Measurements from ENCODE around the gene GSDMA. TPM values are rescaled to one million over a fixed set of nuclear protein-coding genes. Genes with fewer than 3 reads are reported as not detected.

GSDMA gene
- polyA plus RNA-seq, 4 donors, result 0.49 to 3.6 (median 2.0) TPM

DNA sequence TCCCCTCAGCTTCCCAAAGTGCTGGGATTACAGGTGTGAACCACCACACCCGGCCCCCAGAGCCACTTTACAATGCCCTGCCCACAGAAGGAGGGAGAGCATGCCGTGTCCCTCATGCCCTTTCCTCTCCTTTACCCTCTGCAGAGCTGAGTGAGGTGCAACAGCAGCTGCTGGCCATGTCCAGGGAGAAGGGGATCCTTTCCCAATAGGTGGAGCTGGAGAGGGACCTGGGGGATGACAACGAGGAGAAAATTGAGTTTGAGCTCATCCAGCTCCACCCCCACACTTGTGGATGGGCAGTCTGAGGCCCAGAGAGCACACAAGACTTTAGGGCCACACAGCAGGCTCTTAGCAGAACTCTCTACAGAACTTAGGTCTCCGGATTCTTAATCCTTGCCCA lies 7.9 kb upstream of the GSDMA start:
- DNase-seq (ENCODE audit: low read depth in 4 of 4, low spot score in 2 of 4), result no peak

GRCh38 chr17:39955726-39956225 lies 7.0 kb upstream of the GSDMA start:
- DNase-seq (ENCODE audit: low read depth in 4 of 4, low spot score in 2 of 4), result no peak

GRCh38 chr17:39960524-39961041 lies 2.2 kb upstream of the GSDMA start:
- no peak for DNase-seq (ENCODE audit: low read depth in 4 of 4, low spot score in 2 of 4)

- no peak for DNase-seq (ENCODE audit: low read depth in 4 of 4, low spot score in 2 of 4)
Observed at GRCh38 chr17:39963829-39964228, 1.0 kb downstream of the GSDMA start.

DNA sequence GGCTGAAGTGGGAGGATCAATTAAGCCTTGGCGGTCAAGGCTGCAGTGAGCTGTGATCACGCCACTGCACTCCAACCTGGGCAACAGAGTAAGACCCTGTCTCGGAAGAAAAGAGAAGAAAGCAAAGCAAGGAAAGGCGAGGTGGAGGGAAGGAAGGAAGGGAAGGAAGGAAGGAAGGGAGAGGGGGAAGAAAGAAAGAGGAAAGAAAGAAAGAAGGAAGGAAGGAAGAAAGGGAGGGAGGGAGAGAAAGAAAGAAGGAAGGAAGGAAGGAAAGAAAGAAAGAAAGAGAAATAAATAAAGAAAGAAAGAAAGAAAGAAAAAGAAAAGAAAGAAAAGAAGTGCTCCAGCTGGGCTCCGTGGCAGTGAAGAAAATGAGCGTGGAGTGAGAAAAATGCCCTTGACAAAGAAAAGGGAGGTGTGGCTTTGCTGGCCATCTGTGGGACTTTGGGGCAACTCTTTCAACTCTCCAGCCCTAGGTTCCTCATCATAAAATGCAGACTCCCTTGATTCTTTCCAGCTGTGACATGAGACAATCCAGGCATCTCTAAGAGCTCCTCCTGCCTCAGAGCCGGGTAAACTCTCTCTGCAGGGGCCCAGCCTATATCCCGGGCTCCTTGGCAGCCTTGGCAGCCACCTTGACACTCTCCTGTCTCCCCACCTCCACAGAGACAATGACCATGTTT lies 2.4 kb downstream of the GSDMA start:
- no peak for DNase-seq (ENCODE audit: low read depth in 4 of 4, low spot score in 2 of 4)

DNA sequence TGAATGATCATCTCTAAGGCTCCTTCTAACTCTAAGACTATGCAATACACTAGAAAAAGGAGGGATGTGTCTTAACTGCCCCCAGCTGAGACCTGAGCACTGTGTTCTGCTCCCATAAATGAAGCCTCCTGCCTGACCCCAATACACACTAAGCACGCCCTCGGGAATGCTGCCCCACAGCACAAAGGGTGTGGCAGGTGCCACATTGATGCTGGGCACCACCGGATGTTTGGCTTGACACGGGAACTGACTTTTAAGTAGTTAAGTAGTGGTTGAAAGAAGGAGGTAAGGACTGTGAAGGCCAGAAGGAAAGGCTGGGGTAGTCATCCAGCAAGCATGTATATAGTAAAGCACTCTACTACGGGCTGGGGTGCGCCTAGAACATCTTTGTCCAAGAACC lies 4.0 kb downstream of the GSDMA start:
- DNase-seq (ENCODE audit: low read depth in 4 of 4, low spot score in 2 of 4), result no peak

DNA sequence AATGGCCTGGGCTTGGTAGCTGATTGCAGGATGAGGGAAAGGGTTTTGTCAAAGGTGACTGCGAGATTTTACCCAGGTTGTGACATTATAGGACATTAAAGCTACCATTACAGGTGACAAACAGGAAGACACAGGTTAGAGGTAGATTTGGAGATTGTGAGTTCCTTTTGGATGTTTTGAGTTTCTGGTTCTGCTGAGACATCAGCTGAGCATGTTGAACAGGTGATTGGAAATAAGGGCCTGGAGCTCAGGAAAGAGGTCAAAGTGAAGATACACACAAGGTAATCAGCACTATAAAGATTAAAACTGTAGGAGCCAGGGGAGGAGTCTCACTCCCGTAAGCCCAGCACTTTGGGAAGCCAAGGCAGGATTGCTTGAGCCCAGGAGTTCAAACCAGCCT lies 6.0 kb downstream of the GSDMA start:
- no peak for DNase-seq (ENCODE audit: low read depth in 4 of 4, low spot score in 2 of 4)

DNA sequence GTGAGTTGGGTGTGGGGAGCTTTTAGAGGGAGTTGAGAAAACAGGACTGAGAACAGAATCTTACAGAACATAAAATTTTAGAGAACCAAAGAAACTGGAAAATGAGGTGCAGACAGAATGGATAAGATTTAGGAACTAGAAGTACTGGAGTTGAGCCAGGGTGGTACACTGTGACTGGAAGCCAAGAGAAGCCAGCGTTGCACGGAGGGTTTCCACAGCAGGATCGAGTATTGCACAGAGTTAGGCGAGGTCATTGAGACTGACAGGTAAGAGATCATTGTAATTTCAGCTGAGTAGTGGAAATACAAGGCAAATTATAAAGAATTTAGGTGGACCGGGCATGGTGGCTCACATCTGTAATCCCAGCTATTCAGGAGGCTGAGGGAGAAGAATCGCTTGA lies 6.6 kb downstream of the GSDMA start:
- DNase-seq (ENCODE audit: low read depth in 4 of 4, low spot score in 2 of 4), result no peak

GRCh38 chr17:39970157-39970692 lies 7.4 kb downstream of the GSDMA start:
- no peak for DNase-seq (ENCODE audit: low read depth in 4 of 4, low spot score in 2 of 4)

DNA sequence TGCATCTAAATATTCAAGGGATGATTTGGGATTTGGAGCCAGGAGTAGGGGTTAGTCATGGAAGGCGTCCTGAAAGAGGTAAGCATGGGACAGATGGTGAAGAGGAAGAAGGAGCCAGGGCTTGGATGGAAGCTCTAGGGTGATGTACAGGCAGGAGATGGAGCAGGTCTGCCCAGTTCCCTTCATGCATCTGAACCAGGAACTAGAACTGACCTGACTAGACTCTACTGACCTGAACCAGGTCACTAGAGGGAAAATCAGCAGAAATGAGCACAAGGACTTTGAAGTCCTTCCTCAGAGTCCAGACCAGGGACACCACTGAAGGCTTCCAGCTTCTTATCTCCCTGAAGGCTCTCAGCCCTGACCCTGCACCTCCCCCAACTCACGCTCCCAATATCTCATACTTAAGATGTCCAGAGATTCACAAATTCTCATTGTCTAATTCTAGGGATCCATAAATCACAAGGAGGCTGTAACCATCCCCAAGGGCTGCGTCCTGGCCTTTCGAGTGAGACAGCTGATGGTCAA lies 8.3 kb downstream of the GSDMA start:
- DNase-seq (ENCODE audit: low read depth in 4 of 4, low spot score in 2 of 4), result no peak

DNA sequence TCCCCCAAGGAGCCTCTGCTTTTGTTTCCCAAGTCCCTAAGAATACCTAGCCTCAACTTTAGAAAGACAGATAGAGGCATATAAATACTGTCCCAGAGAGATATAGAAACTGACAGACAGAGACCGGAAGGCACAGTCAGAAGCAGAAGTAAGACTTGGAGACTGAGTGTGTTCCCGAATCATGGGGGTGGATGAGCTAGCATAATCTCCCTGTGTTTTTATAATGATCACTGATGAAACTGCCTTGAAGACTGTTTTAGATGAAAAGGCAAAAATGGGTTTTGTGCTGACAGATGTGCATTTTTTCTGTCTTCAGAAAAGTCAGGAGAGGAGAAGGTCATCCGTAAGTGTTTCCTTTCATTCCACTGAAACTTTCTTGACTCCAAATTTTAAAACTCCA lies 9.5 kb downstream of the GSDMA start:
- no peak for DNase-seq (ENCODE audit: low read depth in 4 of 4, low spot score in 2 of 4)

DNA sequence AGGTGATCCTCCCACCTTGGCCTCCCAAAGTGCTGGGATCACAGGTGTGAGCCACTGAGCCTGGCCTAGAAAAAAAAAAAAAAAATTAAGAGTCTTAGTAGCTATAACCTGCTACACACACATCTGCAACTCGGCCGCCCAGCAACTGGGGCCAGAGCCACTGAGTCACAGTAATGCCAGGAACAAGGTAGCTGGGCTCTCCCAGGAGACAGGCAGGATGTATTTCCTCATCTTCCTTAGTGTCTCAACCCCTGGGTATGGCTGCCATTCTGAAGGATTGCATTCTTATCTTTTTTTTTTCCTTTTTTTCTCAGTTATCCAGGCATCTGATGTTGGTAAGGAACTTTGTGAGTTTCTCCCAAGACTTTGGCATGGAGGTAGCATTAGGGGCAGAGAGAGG lies 10.7 kb downstream of the GSDMA start:
- DNase-seq (ENCODE audit: low read depth in 4 of 4, low spot score in 2 of 4), result no peak

GRCh38 chr17:39974433-39974832 lies 11.6 kb downstream of the GSDMA start:
- no peak for DNase-seq (ENCODE audit: low read depth in 4 of 4, low spot score in 2 of 4)

DNA sequence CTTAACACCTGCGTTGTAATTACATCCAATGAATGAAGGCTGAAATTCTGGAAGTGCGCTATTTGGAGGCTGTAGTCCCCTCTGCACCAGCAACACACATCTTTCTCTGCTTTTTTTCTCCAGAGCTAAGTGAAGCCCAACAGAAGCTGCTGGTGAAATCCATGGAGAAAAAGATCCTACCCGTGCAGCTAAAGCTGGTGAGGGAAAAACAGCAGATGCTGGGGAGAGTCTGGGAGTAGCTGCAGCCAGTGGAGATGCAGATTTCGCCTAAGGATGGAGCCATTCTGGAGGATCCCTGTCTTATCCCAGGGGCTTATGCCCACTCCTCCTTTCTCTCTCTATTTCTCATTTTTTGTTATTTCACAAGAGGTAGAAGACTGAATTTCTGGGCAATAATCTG lies 13.0 kb downstream of the GSDMA start:
- DNase-seq (ENCODE audit: low read depth in 4 of 4, low spot score in 2 of 4), result no peak

DNA sequence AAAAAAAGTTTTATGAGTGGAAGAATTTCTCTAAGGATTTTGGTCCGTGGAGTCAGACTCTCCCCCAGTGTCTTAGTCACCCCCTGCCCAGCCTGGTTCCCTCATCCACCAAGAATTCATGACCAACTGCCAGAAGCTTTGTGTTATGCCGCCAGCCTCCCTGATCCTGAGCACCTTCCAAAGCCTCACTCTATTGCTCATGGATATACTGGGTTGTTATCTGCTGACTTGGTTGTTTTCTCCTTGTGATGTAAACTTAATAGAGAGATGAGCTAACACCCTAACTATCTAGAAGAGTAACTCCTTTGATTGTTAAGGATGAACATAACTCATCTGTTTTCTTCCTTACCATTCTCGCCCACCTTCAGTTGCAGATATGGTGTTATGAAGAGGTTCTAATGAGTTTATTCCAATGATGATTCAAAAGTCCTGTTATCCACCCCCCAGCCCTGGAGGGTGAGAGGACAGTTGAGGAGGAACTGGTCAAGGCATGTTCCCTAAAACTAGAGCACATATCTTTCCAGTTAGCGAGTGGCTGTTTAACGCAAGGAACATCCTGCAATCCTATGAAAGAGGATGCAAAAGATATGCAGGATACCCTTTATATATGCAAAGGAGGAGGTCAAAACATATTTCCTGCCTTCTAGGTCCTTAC lies 16.3 kb downstream of the GSDMA start:
- DNase-seq (ENCODE audit: low read depth in 4 of 4, low spot score in 2 of 4), result no peak

DNA sequence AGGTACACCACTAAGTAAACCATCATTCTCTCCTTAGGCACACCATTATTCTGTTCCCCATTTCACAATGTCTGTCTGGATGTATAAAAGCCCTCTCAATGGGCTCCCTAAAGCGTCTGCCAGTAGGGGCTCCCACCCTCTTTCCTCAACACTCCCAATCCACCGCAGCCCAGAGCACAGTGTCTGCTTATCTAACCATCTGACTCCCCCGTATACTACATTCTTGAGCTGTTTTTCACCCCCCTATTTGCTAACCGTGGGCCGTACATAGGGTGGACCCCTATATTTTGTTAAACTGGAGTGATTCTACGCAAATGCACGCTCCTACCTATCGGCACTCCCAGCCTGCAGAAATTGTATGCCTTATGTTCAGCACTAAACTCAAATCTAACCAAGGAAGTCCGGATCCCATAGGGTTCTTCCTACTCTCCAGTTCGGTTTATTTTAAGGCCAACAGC lies 17.1 kb downstream of the GSDMA start:
- peak in 1 of 4 donors; percentile 34 for DNase-seq (ENCODE audit: low read depth in 4 of 4, low spot score in 2 of 4)

GRCh38 chr17:39980351-39981206 lies 17.8 kb downstream of the GSDMA start, which contains the start of gene PSMD3:
PSMD3 (plus strand) TSS chr17:39980807; CDS start chr17:39980971, 164 bp downstream.
- DNase-seq (ENCODE audit: low read depth in 4 of 4, low spot score in 2 of 4), result peak; percentile 99 to 100 (median 100)

DNA sequence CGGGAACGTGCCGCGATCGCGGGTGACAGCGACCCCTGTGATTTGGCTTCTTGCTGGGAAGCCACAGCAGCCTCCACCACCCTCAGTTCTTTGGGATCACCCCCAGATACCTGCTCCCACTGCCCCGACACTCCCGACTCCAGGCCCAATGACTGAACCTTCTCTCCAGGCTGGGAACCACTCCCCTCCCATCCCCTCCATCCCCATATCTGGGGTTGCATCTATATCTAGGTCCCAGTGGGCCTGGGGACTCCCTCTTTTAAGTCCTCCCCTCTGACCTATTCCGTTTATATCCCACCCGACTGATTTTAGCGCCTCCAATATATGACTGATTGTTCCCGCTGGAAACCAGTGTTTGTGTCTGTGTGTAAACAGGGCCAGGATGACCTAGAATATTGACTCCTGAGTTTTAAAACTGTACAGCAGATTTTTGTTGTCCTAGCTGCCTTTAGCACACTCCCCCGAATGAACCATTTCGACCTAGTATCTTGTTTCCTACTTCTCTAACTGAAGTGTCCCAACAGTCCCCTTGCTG lies 18.5 kb downstream of the GSDMA start:
- DNase-seq (ENCODE audit: low read depth in 4 of 4, low spot score in 2 of 4), result peak in 1 of 4 donors; percentile 11

GRCh38 chr17:39981766-39982375 lies 19.1 kb downstream of the GSDMA start:
- no peak for DNase-seq (ENCODE audit: low read depth in 4 of 4, low spot score in 2 of 4)
